GM23338 (cell line): ENCODE measurements around the gene HDGFL2. TPM values are rescaled to one million over a fixed set of nuclear protein-coding genes. Genes with fewer than 3 reads are reported as not detected.

ENCODE experiments used
- ATAC-seq: fragments of 200-7000 bp; cut with Tn5 transposase; 3 replicates; pipeline ENCODE4 v1.9.1; 2020
- DNase-seq: peaks from one replicate; pipeline ENCODE4 v3.0.0-alpha.2; 2015; ENCODE audit warnings: low spot score
- H2AFZ ChIP-seq: fragments of 200-600 bp; sonication (generic); 2 replicates; pipeline ENCODE4 v1.8.0; 2016; ENCODE audit warnings: antibody characterized with exemption, mild to moderate bottlenecking, moderate library complexity
- H3F3A ChIP-seq: fragments of 200-600 bp; sonication (generic); replicated peaks from 2 replicates; pipeline ENCODE4 v1.8.0; 2017; ENCODE audit warnings: antibody characterized with exemption, mixed run types, low read depth
- H3K27ac ChIP-seq: fragments of 200-600 bp; sonication (generic); 2 replicates; pipeline ENCODE4 v1.6.1; 2016; ENCODE audit warnings: low read depth
- H3K27me3 ChIP-seq: fragments of 200-600 bp; sonication (generic); 2 replicates; pipeline ENCODE4 v1.8.0; 2016; ENCODE audit warnings: mild to moderate bottlenecking, mixed run types, moderate library complexity; ENCODE audit not compliant: insufficient read depth
- H3K36me3 ChIP-seq: fragments of 200-600 bp; sonication (generic); 2 replicates; pipeline ENCODE4 v1.8.0; 2016; ENCODE audit warnings: mild to moderate bottlenecking; ENCODE audit not compliant: insufficient read depth
- H3K4me1 ChIP-seq: fragments of 200-600 bp; sonication (generic); 2 replicates; pipeline ENCODE4 v1.8.0; 2016; ENCODE audit warnings: mild to moderate bottlenecking, moderate library complexity; ENCODE audit not compliant: insufficient read depth
- H3K4me2 ChIP-seq: fragments of 200-600 bp; sonication (generic); 2 replicates; pipeline ENCODE4 v1.7.1; 2017; ENCODE audit warnings: mixed run types
- H3K4me3 ChIP-seq: fragments of 200-600 bp; sonication (generic); 2 replicates; pipeline ENCODE4 v1.6.1; 2016; ENCODE audit warnings: mixed run types
- H3K79me2 ChIP-seq: fragments of 200-600 bp; sonication (generic); replicated peaks from 2 replicates; pipeline ENCODE4 v1.8.0; 2017; ENCODE audit warnings: mild to moderate bottlenecking; ENCODE audit not compliant: insufficient read depth
- H3K9me2 ChIP-seq: fragments of 200-600 bp; sonication (generic); 2 replicates; pipeline ENCODE4 v1.8.0; 2017; ENCODE audit not compliant: insufficient read depth
- H4K20me1 ChIP-seq: fragments of 200-600 bp; sonication (generic); replicated peaks from 2 replicates; pipeline ENCODE4 v1.8.0; 2017; ENCODE audit warnings: mild to moderate bottlenecking; ENCODE audit not compliant: insufficient read depth
- H3K27ac Mint-ChIP-seq: 2 replicates; pipeline ENCODE4 v1.8.0; 2020; ENCODE audit warnings: inconsistent platforms, mild to moderate bottlenecking, moderate library complexity, mixed read lengths
- H3K27me3 Mint-ChIP-seq: 3 replicates; pipeline ENCODE4 v1.8.0; 2022; ENCODE audit warnings: low read depth, mild to moderate bottlenecking, moderate library complexity, mixed read lengths, inconsistent platforms; ENCODE audit not compliant: insufficient read depth, poor library complexity
- H3K36me3 Mint-ChIP-seq: 3 replicates; pipeline ENCODE4 v1.8.0; 2021; ENCODE audit warnings: low read depth, mild to moderate bottlenecking, inconsistent platforms, moderate library complexity, mixed read lengths
- H3K4me1 Mint-ChIP-seq: 3 replicates; pipeline ENCODE4 v1.8.0; 2020; ENCODE audit warnings: mild to moderate bottlenecking, inconsistent platforms, mixed read lengths
- H3K4me3 Mint-ChIP-seq: 3 replicates; pipeline ENCODE4 v1.8.0; 2021; ENCODE audit warnings: moderate library complexity, mild to moderate bottlenecking, inconsistent platforms, mixed read lengths
- H3K9me3 Mint-ChIP-seq: 3 replicates; pipeline ENCODE4 v1.8.0; 2020; ENCODE audit warnings: moderate library complexity, mild to moderate bottlenecking, inconsistent platforms, mixed read lengths
- CREB1 ChIP-seq: fragments of 250-450 bp; sonication (Bioruptor Pico); IDR thresholded peaks from 2 replicates; pipeline ENCODE4 v1.5.0; 2020; ENCODE audit warnings: low read depth, mild to moderate bottlenecking, moderate library complexity
- ETS1 ChIP-seq: IDR thresholded peaks from 2 replicates; pipeline ENCODE4 v1.6.1; 2016; ENCODE audit warnings: antibody characterized with exemption
- JUNB ChIP-seq: IDR thresholded peaks from one replicate; pipeline ENCODE4 v1.6.1; 2016; ENCODE audit warnings: antibody characterized with exemption; ENCODE audit not compliant: unreplicated experiment
- STAT1 ChIP-seq: IDR thresholded peaks from one replicate; pipeline ENCODE4 v1.6.1; 2016; ENCODE audit warnings: antibody characterized with exemption; ENCODE audit not compliant: unreplicated experiment
- ZNF462 ChIP-seq: fragments of 250-450 bp; sonication (Bioruptor Pico); IDR thresholded peaks from 2 replicates; pipeline ENCODE4 v1.5.0; 2020; ENCODE audit warnings: mild to moderate bottlenecking, moderate library complexity
- polyA plus RNA-seq: library from polyadenylated mRNA; unstranded; fragments of >200 nt; fragmentation: Nextera tagmentation; extraction: Ambion mirVana; gene quantifications from 2 replicates; pipeline ENCODE4 v1.2.1, GENCODE V29; 2016
- total RNA-seq: library from RNA; depleted of rRNA; stranded (reverse); fragments of >200 nt; shearing (Covaris generic); gene quantifications from 2 replicates; pipeline ENCODE4 v1.2.3, GENCODE V29; 2014

Gene HDGFL2
- total and polyA plus RNA-seq, 2 experiments from 2014 or later: 64.8 to 113 TPM

- H3K4me3 Mint-ChIP-seq: no peak overlapping the region
- H3K27ac ChIP-seq: no peak overlapping the region
- H3K9me2 ChIP-seq: no peaks in the 10 kb centered on the region
- DNase-seq (no peak), ATAC-seq (peak; percentile 17)
- H3K4me2 ChIP-seq: no peak overlapping the region
- TF ChIP-seq ZNF462 (CRISPR knock-in tag) (no peak), JUNB (no peak)
- no peak overlapping the region for H2AFZ ChIP-seq
- peaks cover 2% of the 10 kb centered on the region; the same call in 1 of the 3 replicates for H3K36me3 Mint-ChIP-seq
- no peaks in the 10 kb centered on the region for H3K36me3 ChIP-seq
- peaks cover 37% of the 10 kb centered on the region; the same call in 1 of the 2 replicates for H3K27me3 ChIP-seq
- H4K20me1 ChIP-seq: no peaks in the 10 kb centered on the region
- no peaks in the 10 kb centered on the region for H3K4me1 ChIP-seq
- H3K79me2 ChIP-seq: no peaks in the 10 kb centered on the region
- no peak overlapping the region for H3K27ac Mint-ChIP-seq
- no peak overlapping the region for H3K4me3 ChIP-seq
- peaks cover 3% of the 10 kb centered on the region; the same call in 2 of the 3 replicates for H3K9me3 Mint-ChIP-seq
- peaks cover 47% of the 10 kb centered on the region for H3K27me3 Mint-ChIP-seq
- H3F3A ChIP-seq: no peaks in the 10 kb centered on the region
- H3K4me1 Mint-ChIP-seq: peaks cover 4% of the 10 kb centered on the region
Observed at GRCh38 chr19:4516939-4517300, 44.8 kb downstream of the HDGFL2 start.

- Histone ChIP-seq H3K36me3 (no peaks in the 10 kb centered on the region), H3K4me3 (no peak overlapping the region), H3K27me3 (peaks cover 31% of the 10 kb centered on the region; the same call in 1 of the 2 replicates), H3K27ac (no peak overlapping the region), H3K9me2 (no peaks in the 10 kb centered on the region), H3F3A (no peaks in the 10 kb centered on the region), H4K20me1 (no peaks in the 10 kb centered on the region; the same call in 1 of the 2 replicates), H2AFZ (no peak overlapping the region), H3K4me1 (no peaks in the 10 kb centered on the region), H3K4me2 (no peak overlapping the region), H3K79me2 (no peaks in the 10 kb centered on the region)
- ATAC-seq (no peak), DNase-seq (no peak)
- no peak overlapping the region for H3K27ac Mint-ChIP-seq
- no peak overlapping the region for H3K4me3 Mint-ChIP-seq
- peaks cover 4% of the 10 kb centered on the region for H3K4me1 Mint-ChIP-seq
- peaks cover 3% of the 10 kb centered on the region; the same call in 2 of the 3 replicates for H3K9me3 Mint-ChIP-seq
- H3K36me3 Mint-ChIP-seq: peaks cover 2% of the 10 kb centered on the region; the same call in 1 of the 3 replicates
- H3K27me3 Mint-ChIP-seq: peaks cover 45% of the 10 kb centered on the region
- no peak for TF ChIP-seq STAT1
- no peak for TF ChIP-seq ETS1
- TF ChIP-seq CREB1: no peak
Observed at GRCh38 chr19:4517451-4518057, 45.5 kb downstream of the HDGFL2 start.
